Stimulated activated CD4-positive, alpha-beta T cell treated with anti-CD3 and anti-CD28 coated beads, Interleukin-1b, Interleukin-23, amount 100 ng/mL, for 4 hours (primary cell): ENCODE measurements around the gene PLCH2.

Experiments
- DNase-seq, 2 donors: peaks; one replicate each; pipeline ENCODE4 v3.0.0-alpha.2; 2020; ENCODE audit warnings: low read depth in 2 of 2

PLCH2 gene

DNA sequence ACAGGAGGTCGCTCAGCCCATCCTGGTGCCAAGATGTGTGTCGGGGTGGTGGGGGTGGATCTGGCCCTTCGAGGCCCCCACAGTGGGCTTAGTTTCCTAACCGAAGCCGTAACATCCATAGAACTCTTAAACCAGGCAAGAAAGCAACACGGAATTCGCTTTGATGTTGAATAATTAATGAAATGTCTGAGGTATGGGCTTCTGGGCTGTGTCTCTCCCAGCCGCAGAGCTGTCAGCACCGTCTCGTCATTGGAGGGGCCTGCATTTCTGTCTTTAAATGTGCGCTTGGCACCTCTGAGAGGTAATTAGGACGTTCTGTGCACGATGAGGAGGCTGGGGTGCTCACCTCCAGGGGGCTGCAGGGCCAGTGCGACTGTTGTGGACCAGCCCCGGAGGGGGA lies 13.3 kb upstream of the PLCH2 start:
- no peak for DNase-seq

DNA sequence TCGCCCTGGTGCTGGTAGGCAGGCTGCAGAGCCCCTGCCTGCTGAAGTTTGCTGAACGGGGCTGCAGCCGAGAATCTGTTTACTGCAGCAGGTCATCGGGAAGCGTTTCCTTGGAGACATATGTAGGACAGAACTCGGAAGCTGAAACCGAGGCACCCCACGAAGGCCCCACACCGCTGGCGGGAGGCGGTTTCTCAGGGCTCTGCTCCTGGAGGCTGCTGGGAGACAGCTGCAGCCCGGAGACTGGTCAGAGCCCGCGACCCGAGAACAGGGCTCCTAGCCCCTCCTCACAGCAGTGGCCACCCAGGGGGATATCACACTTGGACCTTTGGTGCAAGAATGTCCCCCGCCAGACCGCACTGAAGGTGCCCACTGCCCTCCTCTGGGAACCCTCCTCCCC lies 12.7 kb upstream of the PLCH2 start:
- no peak for DNase-seq

DNA sequence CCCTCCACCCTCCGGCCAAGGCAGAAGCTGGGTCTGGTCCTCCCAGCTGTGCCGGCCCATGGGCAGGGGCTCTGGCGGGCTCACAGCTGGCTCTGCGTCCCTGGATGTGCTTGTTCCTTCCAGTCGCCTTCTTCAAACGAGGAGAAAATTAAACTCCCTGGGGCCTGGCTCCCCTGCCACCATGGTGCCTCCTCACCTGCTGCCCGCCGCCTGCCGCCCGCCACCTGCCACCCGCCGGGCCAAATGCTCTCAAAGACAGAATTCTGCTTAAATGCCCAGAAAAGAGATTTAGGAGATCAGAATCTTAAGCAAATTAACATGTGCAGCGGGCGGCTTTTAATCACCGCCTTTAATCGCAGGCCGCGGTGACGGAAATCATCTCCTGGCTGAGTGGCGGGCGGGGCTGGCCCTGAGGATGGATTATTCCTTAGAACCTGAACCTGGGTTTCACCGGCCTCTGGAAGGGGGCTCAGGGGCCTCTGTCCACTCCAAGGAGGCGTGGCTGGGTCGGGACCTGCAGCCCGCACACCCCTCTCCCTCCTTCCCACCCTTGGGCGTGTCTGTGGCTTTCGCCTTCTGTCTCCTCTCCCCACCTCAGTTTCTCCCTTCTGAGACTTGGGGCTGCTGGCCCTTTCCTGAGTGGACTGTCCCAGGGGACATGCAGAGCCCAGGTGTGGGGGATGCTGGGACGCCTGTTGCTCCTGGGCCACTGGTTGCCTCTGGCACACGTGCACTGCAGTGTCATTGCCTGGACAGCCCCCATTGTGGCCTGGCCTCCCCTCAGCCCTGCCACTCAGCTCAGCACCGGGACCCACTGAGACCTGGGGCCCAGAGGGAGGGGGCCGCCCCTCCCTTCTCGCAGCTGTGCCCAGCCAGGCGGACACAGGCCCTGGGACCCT lies 10.5 kb upstream of the PLCH2 start:
- DNase-seq = no peak

DNA sequence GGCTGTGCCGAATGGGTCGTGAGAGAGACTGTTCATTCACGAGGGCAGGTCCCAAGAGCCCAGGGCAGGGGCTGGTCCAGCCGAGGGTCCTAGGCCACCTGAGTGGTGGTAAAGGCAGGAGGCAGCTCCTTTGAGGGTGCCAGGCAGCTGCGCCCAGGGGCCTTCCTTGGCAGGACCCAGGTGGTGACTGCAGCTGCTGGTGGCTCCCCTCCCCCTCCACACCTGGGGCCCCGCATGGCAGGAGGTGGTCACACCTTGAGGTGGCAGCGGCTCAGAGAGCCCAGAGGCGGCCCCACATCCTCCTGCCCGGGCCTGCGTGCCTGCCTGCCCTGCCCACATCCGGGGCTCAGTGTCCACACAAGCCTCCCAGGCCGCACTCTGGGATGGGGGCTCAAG lies 9.8 kb upstream of the PLCH2 start:
- DNase-seq = no peak

DNA sequence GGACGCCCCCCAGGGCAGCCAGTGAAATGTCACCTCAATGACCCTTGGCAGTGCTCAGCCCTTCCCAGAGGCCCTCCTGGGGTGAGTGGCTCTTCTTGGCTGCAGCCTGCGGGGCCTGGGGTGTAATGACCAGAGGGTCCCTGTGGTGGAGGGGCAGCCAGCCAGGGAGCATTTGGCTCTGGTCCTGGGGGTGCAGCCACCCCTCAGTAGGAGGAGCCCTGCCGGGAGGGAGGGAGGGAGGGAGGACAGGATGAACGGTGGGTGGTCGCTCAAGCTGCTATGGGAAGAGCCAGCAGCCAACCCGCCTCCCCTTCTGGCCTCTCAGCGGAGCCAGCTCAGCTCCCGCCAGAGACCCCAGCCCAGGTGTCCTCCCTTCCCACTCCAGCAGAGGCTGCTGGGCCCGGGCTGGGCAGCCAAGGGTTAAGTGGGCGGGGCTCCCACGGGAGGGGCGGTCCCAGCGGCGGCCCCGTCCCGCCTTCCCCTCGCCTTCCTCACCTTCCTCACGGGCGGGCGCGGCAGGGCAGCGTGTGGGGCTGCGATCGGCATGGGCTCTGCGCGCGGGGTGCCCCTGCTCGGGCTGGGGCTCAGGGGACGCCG lies 9.0 kb upstream of the PLCH2 start:
- peak; percentile 18 to 30 for DNase-seq

DNA sequence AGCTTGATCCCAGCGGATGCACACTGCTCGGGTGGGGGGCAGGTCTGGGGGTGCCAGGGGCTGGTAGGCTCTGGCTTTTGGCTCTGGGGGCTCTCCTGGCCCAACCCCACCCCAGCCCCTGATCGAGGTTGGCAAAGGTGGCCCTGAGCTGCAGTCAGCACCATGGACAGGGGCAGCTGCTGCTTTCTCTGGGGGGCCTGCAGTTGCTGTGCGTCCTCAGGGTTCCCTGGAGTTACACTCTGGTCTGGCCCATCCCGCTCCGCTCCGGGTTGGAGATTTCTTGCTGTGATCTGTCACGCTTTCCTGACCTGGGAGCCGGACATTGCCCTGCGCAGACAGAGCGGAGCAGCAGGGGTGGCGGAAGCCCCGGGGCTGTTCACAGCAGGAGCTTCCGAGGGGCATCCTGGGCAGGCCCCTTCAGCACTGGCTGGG lies 8.0 kb upstream of the PLCH2 start:
- DNase-seq = peak in 1 of 2 donors; percentile 31

DNA sequence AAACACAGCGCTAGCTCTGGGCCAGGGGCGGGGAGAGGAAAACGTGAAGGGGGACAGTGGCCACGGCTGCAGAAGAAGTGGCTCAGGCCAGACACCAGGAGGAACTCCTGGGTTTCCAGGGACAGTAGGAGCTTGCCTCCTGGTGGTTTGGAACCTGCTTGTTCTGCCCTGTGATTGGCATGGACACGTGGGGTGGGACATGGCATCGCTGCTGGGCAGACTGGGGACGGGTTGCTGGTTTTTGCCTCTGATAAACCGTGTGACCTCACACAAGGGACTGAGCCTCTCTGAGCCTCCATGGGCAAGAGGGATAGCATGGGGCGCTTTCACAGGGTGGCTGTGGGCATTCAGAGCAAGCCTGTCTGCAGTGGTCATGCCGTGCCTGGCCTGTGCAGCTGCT lies 7.5 kb upstream of the PLCH2 start:
- DNase-seq = no peak

DNA sequence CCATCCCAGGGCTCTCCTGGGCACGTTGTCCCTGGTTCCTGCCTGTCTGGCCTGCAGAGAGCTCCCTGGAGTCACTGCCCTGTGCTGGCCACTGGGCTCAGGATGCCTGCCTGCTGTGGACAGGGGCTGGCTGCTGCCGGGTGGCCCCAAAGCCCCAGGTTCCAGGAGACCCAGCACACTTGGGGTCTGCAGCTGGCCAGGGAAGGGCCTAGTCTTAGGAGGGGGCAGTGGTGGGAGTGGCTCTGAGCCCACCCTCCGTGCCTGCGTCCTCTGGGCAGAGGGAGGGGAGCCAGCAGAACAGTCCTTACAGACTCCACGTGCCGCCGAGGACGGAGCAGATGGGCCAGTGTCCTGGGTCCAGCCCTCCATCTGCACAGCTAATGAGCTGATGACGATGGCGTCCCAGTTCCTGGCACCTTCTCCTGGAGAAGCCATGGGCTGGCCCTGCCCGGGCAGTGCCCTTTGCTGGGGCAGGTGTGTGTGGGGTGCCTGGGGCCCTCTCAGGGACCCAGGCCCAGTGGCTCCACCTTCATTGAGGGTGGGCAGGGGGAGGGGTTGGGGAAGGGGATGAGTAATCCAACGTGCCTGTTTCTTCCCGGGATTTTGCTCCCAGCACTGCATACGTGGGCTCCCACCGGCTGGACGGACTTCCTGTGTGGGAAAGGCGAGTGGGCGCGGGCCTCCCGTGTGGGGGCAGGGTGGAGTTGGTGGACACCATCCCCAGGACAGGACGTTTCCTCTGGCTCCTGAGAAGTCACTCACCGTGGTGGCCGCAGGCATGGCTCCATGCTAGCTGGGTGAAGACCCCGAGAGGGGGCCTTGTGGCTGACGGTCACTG lies 6.8 kb upstream of the PLCH2 start:
- no peak for DNase-seq

DNA sequence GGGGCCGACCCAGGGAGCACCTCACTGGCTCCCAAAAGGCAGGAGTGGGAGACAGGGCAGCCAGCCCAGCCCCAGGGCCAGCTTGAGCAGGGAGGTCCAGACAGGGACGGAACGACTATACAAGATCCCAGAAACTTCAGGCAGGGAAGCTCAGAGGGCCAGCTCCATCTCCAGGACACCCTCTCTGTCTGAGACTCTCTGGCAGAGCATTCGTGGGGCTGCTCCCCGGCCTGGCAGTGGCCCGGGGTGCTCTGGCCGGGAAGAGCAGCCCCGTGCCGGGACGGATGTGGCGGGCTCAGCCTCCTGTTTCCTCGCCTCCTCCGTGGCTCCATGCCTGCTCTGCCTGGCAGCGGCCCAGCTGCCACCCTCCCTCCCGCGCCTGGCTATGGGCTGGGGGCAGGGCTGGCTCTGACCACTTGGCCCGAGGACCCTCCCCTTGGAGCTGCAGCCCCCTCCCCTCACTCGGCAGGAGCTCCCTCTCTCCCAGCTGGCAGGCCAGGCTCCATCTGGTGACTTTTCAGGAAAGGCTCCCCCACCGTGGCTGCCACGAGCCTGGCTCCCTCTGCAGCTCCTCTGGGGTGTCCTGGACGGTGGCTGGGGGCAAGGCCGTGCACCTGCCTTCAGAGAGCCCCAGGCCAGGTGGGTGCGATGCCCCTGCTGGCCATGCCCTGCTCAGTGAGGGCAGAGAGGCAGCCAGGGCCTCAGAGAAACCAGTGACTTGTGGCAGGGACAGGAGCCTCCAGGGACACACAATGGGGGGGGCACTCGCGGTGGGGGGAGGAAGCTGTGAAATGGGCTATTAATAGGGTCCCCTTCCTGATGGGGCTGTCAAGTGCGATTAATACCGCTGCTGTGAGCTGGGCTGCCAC lies 5.6 kb upstream of the PLCH2 start:
- no peak for DNase-seq

DNA sequence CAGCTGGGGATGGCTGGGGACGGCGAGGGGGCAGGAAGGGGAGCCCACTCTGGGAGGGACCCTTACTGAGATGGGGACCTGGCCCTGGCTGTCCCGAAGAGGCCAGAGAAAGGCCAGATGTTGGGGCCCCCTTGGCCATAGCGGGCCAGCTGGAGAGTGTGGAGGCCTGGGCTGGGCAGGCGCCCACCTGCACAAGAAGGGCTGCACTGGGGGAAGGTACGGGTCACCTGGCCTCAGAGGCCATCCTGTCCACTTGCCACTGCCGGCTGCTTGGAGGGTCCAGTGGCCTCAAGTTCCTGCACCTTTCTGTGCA lies 5.0 kb upstream of the PLCH2 start:
- DNase-seq = no peak

DNA sequence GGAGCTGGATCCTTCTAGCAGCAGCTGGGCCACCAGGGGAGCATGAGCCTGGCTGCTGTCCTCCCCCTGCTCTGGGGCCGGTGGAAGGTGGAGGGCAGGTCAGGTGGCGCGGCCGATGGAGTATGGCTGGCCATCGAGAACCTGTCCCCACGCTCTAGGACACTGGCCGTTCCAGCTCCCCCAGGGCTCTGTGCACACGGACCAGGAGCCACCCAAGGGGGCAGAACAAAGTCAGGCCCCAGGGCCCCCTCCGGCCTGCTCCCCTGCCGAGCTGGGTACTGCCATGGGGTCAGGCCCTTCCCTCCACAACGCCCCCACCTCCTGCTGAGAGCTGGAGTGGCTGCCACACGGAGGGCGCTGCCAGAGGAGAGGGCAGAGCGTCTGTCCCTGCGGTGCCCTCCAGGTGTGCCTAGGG lies 4.5 kb upstream of the PLCH2 start:
- DNase-seq = no peak

DNA sequence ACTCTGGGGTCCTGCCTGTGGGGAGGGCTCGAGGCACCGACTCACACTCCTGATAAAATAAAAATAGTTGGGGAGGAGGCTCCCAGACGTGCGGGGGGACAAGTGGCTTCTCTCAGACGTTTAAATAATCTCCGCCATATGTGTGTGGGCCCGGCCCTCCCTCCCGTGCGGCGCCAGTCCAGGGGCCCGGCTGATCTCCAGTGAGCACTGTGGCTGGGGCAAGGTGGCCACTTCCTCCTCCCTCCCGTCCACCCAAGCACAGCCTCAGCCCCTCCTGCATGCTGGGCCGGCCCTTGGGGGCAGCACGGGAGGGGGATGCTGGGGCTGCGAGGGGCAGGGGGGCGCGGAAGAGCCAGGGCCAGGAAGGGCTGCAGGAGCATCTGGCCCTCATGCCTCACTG lies 4.0 kb upstream of the PLCH2 start:
- no peak for DNase-seq

DNA sequence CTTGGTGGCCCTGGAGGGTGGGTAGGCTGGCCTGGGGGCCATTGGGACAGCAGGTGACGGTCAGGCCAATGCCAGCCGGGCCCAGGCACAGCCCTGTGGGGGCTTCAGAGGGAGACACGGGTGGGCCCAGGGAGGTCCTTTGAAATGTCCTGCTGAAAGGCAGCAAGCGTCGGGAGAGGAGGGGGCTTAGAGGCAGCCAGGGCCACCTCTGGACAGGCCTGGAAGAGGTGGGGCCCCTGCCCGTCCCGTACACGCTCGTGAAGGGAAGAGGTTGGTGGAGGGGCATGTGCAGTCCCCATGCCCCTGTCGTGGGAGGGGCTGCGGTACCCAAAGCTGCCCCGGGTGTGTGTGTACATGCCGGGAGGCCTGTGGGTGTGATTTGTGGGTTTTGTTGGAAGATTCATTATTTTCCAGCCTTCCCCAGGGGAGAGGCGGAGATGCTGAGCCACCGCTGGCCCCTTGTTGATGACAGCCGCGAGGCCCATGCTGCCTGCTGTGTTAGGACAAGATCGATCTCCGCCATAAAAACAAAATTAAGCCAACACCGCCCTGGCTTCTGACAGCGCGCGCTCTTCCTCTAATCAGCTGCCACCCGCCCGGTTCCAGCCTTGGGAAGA lies 3.4 kb upstream of the PLCH2 start:
- no peak for DNase-seq

DNA sequence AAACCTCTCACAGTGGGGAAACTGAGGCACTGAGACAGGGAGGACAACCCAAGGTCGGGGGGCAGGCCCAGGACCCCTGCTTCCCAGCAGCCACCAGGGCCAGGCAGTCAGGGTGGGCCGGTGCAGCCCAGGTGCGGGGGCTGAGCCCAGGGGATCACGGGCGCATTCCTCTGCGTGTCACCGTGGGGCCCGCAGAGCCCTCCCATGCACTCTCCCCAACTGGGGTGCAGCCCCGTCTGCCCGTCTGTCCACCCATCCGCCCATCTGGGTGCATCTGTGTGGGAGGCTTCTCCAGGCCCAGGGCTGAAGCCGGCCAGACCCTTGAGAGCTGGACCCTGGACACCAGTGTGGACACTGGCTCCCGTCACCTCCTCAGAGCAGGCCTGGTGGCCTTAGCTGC lies 2.9 kb upstream of the PLCH2 start:
- no peak for DNase-seq

DNA sequence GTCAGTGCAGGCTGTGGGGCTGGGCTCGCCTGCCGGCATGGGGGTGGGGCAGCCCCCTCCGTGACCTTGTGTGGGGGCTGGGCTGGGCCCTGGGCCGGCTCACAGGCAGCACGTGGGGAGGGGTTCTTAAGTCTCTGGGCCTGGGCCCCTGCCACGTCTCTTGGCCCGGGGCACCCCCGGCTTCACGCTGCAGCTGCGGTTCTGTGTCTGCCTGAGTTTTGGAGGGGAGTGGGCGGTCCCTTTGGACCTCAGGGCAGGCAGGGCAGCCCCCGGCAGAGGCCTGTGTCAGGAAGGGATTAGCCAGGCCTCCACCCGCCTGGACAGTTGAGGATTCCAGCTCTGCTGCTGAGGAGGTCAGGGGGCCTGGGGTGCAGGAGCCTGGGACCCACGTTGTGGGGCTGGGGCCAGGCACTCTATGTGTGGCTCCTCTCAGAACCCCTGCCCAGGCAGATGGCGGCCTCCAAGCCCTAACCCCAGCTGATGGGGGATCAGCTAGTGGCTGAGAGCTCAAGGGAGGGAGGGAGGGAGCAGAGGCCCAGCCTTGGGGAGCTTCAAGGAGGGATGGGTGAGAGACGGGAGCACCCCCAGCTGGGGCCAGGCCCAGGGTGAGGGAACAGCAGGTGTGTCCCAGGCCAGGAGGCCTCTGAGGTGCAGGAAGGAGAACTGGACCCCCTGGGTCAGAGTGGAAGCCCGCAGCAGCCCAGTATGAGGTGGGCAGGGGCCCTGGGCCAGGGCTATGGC lies 1.8 kb upstream of the PLCH2 start:
- no peak for DNase-seq

DNA sequence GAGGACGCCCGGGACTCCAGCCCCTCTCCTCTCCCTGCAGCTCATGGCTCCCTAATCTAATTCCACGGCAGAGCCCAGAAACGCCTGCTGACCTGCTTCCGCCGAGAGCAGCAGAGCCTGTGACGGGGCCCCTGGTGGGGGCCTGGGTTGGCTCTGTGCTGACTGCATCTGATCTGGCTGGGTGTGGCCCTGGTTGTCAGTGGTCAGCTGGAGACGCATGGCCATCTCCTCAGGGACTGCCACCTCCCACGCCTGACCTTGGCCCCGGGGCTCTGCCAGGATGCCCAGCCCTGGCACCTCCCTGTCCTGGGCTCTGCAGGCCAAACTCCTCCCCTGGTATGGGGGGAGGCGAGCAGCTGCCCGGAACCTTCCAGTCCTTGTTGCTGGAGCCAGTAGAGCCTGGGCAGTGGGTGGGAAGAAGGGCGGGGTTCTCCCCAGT lies 1.1 kb upstream of the PLCH2 start:
- DNase-seq = no peak

DNA sequence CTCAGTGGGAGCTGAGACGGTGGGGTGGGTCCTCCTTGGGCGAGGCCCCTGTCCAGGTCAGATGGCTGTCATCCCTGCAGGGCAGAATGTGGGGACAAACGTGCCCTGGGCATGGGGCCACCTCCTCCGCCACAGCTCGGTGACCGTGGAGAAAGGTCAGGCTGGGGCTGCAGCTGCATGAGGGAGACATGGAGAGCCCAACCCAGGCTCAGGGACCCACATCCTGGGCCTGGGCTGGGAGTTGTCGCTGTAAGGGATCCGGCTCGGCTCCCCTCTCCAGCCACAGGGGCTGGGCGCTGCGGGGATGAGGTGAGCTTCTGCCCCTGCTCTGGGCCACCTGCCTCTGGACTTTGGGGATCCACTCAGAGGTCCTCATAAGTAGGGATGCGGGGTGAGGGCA lies 518 bp upstream of the PLCH2 start:
- no peak for DNase-seq

DNA sequence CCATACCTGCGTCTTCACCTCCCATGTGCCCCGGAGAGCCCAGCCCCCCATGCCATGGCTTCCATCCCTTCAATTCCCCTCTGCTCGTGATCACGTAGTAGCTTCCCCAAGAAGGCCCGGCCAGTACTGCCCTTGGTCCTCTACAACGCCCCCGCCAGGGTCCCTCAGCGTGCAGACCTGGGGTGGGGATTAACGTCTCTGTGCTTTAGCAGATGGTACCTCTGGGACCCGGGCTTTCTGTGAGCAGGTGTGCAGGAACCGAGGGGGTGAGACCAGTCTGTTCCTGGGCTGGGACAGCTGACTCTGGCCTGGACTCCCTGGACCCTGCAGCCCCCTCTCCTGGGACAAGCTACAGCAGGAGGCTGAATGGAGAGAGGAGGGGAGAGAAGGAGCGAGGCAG lies 1.2 kb downstream of the PLCH2 start:
- DNase-seq = no peak

DNA sequence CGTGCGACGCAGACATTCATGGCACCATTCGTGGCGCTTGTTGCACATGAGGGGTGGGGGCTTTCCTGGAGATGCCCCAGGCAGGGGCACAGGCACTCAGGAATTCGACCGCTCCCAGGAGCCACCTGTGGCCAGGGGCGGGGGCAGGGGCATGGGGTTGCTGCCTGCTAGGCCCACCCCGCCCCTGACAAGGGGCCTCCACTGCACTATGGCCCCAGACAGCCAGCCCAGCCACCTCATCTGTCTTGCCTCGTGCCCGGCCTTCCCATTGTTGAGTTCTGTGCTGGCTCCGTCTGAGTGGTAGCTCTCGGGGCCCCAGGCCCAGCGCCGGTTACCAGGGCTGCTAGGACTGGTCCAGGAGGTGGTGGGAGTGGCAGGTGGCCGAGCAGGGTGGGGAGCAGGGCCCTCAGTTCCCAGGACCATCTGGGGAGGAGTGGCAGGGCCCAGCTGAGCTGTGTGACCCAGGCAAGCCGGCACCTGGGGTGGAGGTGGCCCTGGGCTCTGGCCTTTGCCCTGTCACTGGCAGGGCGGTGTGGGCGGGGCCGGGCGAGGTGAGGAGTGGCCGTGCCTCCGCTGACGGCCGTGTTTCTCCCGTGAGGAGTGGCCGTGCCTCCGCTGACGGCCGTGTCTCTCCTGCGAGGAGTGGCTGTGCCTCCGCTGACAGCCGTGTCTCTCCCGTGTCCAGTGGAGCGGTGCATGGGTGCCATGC lies 1.9 kb downstream of the PLCH2 start:
- no peak for DNase-seq

DNA sequence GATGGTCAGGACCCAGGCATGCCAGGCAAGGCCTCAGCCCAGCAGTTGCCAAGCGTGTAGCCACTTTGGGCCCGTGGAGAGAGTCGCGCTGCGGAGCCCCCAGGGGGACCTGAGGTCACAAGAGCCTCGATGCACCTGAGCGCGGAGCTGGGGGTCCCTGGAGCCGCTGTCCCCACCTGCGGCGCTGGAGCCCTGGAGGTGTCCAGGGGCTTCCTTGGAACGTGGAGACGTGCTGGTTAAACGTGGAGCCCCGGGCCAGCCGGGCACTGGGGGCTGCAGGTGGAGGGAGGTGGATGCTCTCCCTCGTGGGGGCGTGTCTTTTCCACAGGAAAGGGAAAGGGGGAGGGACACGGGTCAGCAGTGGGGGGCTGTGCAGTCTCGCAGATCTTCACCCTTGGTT lies 3.1 kb downstream of the PLCH2 start:
- DNase-seq = no peak
